ENCODE results near the gene AAGAB.

The AAGAB gene

GRCh38 chr15:67188551-67189218 is 65.8 kb downstream of the AAGAB start:
- DNase-seq (ENCODE audit: low read depth, low spot score) = peak; percentile 23

GRCh38 chr15:67187351-67187854 is 67.1 kb downstream of the AAGAB start:
- DNase-seq (ENCODE audit: low read depth, low spot score) = no peak

- no peak for DNase-seq (ENCODE audit: low read depth, low spot score)
Measured at GRCh38 chr15:67186688-67187087, 67.8 kb downstream of the AAGAB start.

GRCh38 chr15:67186226-67186649 is 68.2 kb downstream of the AAGAB start:
- no peak for DNase-seq (ENCODE audit: low read depth, low spot score)

GRCh38 chr15:67185621-67186225 is 68.7 kb downstream of the AAGAB start:
- DNase-seq (ENCODE audit: low read depth, low spot score) = peak; percentile 75

GRCh38 chr15:67185051-67185450 is 69.4 kb downstream of the AAGAB start:
- DNase-seq (ENCODE audit: low read depth, low spot score) = no peak

GRCh38 chr15:67184208-67184925 is 70.1 kb downstream of the AAGAB start:
- no peak for DNase-seq (ENCODE audit: low read depth, low spot score)

GRCh38 chr15:67183443-67184169 is 70.9 kb downstream of the AAGAB start:
- DNase-seq (ENCODE audit: low read depth, low spot score) = no peak

- DNase-seq (ENCODE audit: low read depth, low spot score) = no peak
Measured at GRCh38 chr15:67181221-67181639, 73.2 kb downstream of the AAGAB start.

- DNase-seq (ENCODE audit: low read depth, low spot score) = no peak
Measured at GRCh38 chr15:67180514-67181191, 73.8 kb downstream of the AAGAB start.

- DNase-seq (ENCODE audit: low read depth, low spot score) = no peak
Measured at GRCh38 chr15:67180035-67180434, 74.4 kb downstream of the AAGAB start.

GRCh38 chr15:67179411-67179995 is 75.0 kb downstream of the AAGAB start:
- no peak for DNase-seq (ENCODE audit: low read depth, low spot score)

GRCh38 chr15:67178569-67179210 is 75.8 kb downstream of the AAGAB start:
- DNase-seq (ENCODE audit: low read depth, low spot score) = peak; percentile 97

- DNase-seq (ENCODE audit: low read depth, low spot score) = peak; percentile 41
Measured at GRCh38 chr15:67177752-67178151, 76.7 kb downstream of the AAGAB start.

GRCh38 chr15:67176195-67176971 is 78.1 kb downstream of the AAGAB start:
- DNase-seq (ENCODE audit: low read depth, low spot score) = peak; percentile 71

- no peak for DNase-seq (ENCODE audit: low read depth, low spot score)
Measured at GRCh38 chr15:67175643-67176071, 78.8 kb downstream of the AAGAB start.

GRCh38 chr15:67174864-67175573 is 79.4 kb downstream of the AAGAB start:
- DNase-seq (ENCODE audit: low read depth, low spot score) = peak; percentile 70

GRCh38 chr15:67174446-67174845 is 80.0 kb downstream of the AAGAB start:
- no peak for DNase-seq (ENCODE audit: low read depth, low spot score)

GRCh38 chr15:67173786-67174185 is 80.7 kb downstream of the AAGAB start:
- DNase-seq (ENCODE audit: low read depth, low spot score) = no peak
